Measurements from ENCODE around the gene PDK3.

DNA sequence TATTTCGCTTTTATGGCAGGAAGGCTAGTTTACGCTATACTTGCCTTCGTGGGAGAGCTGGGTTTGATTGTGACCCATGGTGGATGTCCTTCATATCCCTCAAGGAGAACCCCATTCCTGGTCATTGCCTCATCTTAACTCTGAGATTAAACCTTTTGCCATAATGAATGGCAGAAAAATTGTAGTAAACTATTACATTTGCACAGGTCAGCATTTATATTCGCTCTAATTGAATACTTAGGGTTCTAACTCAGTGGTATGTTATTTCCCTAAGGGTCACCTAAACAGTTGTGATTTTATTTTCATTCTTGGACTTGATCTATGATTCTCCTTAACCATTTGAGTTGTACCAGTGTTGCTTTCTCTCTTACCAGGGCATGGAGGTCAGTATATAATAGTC lies 13.4 kb downstream of the PDK3 start:
- TF ChIP-seq EZH2 (IDR thresholded peaks at IDR 0.05; ENCODE audit: borderline replicate concordance, low read depth, low read length, poor library complexity, severe bottlenecking) = no peak
- TF ChIP-seq, protein P1, sequence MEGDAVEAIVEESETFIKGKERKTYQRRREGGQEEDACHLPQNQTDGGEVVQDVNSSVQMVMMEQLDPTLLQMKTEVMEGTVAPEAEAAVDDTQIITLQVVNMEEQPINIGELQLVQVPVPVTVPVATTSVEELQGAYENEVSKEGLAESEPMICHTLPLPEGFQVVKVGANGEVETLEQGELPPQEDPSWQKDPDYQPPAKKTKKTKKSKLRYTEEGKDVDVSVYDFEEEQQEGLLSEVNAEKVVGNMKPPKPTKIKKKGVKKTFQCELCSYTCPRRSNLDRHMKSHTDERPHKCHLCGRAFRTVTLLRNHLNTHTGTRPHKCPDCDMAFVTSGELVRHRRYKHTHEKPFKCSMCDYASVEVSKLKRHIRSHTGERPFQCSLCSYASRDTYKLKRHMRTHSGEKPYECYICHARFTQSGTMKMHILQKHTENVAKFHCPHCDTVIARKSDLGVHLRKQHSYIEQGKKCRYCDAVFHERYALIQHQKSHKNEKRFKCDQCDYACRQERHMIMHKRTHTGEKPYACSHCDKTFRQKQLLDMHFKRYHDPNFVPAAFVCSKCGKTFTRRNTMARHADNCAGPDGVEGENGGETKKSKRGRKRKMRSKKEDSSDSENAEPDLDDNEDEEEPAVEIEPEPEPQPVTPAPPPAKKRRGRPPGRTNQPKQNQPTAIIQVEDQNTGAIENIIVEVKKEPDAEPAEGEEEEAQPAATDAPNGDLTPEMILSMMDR (conservative IDR thresholded peaks at IDR 0.05; ENCODE audit: low read depth, low read length) = no peak

Data from A673 (cell line).